ENCODE data around the gene PDE10A.
"Not testable (repeated sequence)": the region's sequence is repeated elsewhere in the genome, so short reads cannot be mapped to it uniquely, and the experiment has no call there.

The PDE10A gene

GRCh38 chr6:165624871-165625639 is 38.0 kb downstream of the PDE10A start:
- no peak for TF ChIP-seq CTCF (IDR thresholded peaks at IDR 0.05; ENCODE audit: extremely low read depth, missing control alignments)
- no peak for DNase-seq (ENCODE audit: low spot score)

GRCh38 chr6:165621940-165622339 is 41.1 kb downstream of the PDE10A start:
- TF ChIP-seq CTCF (IDR thresholded peaks at IDR 0.05; ENCODE audit: extremely low read depth, missing control alignments) = no peak
- no peak for DNase-seq (ENCODE audit: low spot score)

DNA sequence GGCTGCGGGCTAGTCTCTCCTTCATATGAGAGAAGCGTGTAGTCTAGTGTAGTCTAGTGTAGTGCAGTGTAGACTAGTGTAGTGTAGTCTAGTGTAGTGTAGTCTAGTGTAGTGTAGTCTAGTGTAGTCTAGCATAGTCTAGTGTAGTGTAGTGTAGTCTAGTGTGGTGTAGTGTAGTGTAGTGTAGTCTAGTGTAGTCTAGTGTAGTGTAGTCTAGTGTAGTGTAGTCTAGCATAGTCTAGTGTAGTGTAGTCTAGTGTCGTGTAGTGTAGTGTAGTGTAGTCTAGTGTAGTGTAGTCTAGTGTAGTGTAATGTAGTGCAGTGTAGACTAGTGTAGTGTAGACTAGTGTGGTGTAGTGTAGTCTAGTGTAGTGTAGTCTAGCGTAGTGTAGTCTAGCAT is 44.1 kb downstream of the PDE10A start:
- not testable (repeated sequence) for DNase-seq (ENCODE audit: low spot score)

- no peak for TF ChIP-seq CTCF (IDR thresholded peaks at IDR 0.05; ENCODE audit: extremely low read depth, missing control alignments)
- DNase-seq (ENCODE audit: low spot score) = no peak
Measured at GRCh38 chr6:165618241-165618640, 44.8 kb downstream of the PDE10A start.

DNA sequence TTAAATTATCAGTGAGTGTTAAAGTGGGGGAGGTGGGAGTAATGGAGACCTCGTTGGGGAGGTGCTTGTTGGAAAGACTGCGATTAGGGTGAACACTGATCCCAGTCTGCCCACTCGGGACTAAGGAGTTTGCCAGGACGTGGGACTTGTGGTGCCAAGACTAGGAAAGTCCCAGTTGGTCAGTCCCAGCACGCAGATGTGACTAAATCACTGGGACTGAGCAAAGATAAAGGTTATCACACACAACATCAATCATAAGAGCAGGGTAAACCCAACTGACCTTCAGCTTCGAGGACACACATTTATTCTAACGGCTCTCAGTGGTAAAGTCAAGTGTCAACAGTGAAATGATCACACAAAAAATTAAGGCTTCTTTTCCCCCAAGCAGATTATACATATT is 45.5 kb downstream of the PDE10A start:
- TF ChIP-seq CTCF (IDR thresholded peaks at IDR 0.05; ENCODE audit: extremely low read depth, missing control alignments) = no peak
- no peak for DNase-seq (ENCODE audit: low spot score)

DNA sequence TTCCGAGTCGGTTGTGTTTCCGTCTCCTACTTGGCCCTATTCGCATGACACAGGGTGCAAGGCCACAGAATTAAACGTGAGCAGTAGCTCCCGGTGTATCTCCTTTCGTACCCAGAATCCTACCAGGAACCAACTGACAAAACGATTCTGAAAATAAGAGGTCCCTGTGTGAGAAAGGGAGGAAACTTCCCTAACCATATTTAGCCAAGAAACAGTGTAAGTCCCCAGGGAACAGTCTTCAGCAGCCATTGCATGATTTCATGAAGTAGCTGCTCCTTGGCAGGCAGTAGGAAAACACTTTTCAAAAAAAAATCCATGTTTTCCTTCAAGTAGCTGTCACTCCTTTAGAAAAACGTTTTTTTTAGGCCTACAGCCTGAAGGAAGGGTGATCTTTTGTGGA is 46.9 kb downstream of the PDE10A start:
- DNase-seq (ENCODE audit: low spot score) = no peak
- TF ChIP-seq CTCF (IDR thresholded peaks at IDR 0.05; ENCODE audit: extremely low read depth, missing control alignments) = no peak

- DNase-seq (ENCODE audit: low spot score) = no peak
- TF ChIP-seq CTCF (IDR thresholded peaks at IDR 0.05; ENCODE audit: extremely low read depth, missing control alignments) = no peak
Measured at GRCh38 chr6:165615636-165616035, 47.4 kb downstream of the PDE10A start.

- TF ChIP-seq CTCF (IDR thresholded peaks at IDR 0.05; ENCODE audit: extremely low read depth, missing control alignments) = no peak
Measured at GRCh38 chr6:165611294-165611693, 51.7 kb downstream of the PDE10A start.

GRCh38 chr6:165608577-165608976 is 54.5 kb downstream of the PDE10A start:
- not testable (repeated sequence) for DNase-seq (ENCODE audit: low spot score)

More at GRCh38 chr6:165611294-165611693, 51.7 kb downstream of the PDE10A start:
- DNase-seq (ENCODE audit: low spot score) = no peak

Measured in GM20000 (cell line).